PC-3 (cell line): ENCODE data around the gene PNO1. TPM values are rescaled to one million over a fixed set of nuclear protein-coding genes. Genes with fewer than 3 reads are reported as not detected.

ENCODE experiments used
- ATAC-seq: fragments of 200-7000 bp; cut with Tn5 transposase; 2 replicates; pipeline ENCODE4 v1.9.1; 2020; ENCODE audit warnings: mild to moderate bottlenecking, moderate library complexity
- BruUV-seq: library from RNA; stranded (reverse); fragments of 400-500 nt; replicated peaks from 2 replicates; lab custom pipeline; 2021; lab: Mats Ljungman, UMichigan
- CTCF ChIA-PET: fragments of 300-600 bp; sonication (Branson Sonifier 250); formaldehyde crosslinking; loops from one replicate; lab custom pipeline; 2022; ENCODE audit warnings: antibody characterized with exemption; lab: Charles Lee
- POLR2A ChIA-PET: fragments of 300-600 bp; sonication (Branson Sonifier 250); formaldehyde crosslinking; loops from one replicate; lab custom pipeline; 2022; ENCODE audit warnings: antibody characterized with exemption; ENCODE audit not compliant: unreplicated experiment; lab: Charles Lee
- DNase-seq: peaks from one replicate; pipeline ENCODE4 v3.0.0-alpha.2; 2015
- H2AFZ ChIP-seq: fragments of 300-600 bp; sonication (generic); 2 replicates; pipeline ENCODE4 v1.6.0; 2016; ENCODE audit warnings: antibody characterized with exemption, low read length
- H3F3A ChIP-seq: fragments of 300-600 bp; sonication (generic); one replicate; pipeline ENCODE4 v1.6.0; 2017; ENCODE audit warnings: antibody characterized with exemption, low read length, control low read depth, mild to moderate bottlenecking; ENCODE audit not compliant: unreplicated experiment
- H3K27ac ChIP-seq: fragments of 300-600 bp; sonication (generic); 2 replicates; pipeline ENCODE4 v1.5.1; 2016; ENCODE audit warnings: mild to moderate bottlenecking, low read length
- H3K27me3 ChIP-seq: fragments of 300-600 bp; sonication (generic); 2 replicates; pipeline ENCODE4 v1.6.1; 2016; ENCODE audit warnings: low read length, mixed read lengths
- H3K36me3 ChIP-seq: fragments of 300-600 bp; sonication (generic); 2 replicates; pipeline ENCODE4 v1.6.1; 2016; ENCODE audit warnings: low read depth, mixed run types, low read length, mixed read lengths
- H3K4me1 ChIP-seq: fragments of 300-600 bp; sonication (generic); 2 replicates; pipeline ENCODE4 v1.5.1; 2016; ENCODE audit warnings: low read length; ENCODE audit not compliant: insufficient read depth
- H3K4me2 ChIP-seq: fragments of 300-600 bp; sonication (generic); 2 replicates; pipeline ENCODE4 v1.6.0; 2016; ENCODE audit warnings: low read length
- H3K4me3 ChIP-seq: fragments of 300-600 bp; sonication (generic); 2 replicates; pipeline ENCODE4 v1.5.1; 2016; ENCODE audit warnings: mild to moderate bottlenecking, low read length, mixed read lengths
- H3K79me2 ChIP-seq: fragments of 300-600 bp; sonication (generic); 2 replicates; pipeline ENCODE4 v1.6.1; 2017; ENCODE audit warnings: low read length, mixed read lengths
- H3K9ac ChIP-seq: fragments of 300-600 bp; sonication (generic); 2 replicates; pipeline ENCODE4 v1.6.0; 2016; ENCODE audit warnings: mild to moderate bottlenecking, low read length
- H3K9me2 ChIP-seq: fragments of 300-600 bp; sonication (generic); replicated peaks from 2 replicates; pipeline ENCODE4 v1.6.1; 2016; ENCODE audit warnings: mixed run types, low read length, mixed read lengths
- H3K9me3 ChIP-seq: fragments of 300-600 bp; sonication (generic); 2 replicates; pipeline ENCODE4 v1.6.1; 2016; ENCODE audit warnings: low read length, mixed read lengths
- H4K20me1 ChIP-seq: fragments of 300-600 bp; sonication (generic); 2 replicates; pipeline ENCODE4 v1.6.1; 2016; ENCODE audit warnings: low read length, mixed read lengths
- CTCF ChIP-seq: fragments of 300-600 bp; sonication (generic); conservative IDR thresholded peaks from 2 replicates; pipeline ENCODE4 v1.5.1; 2017; ENCODE audit warnings: antibody characterized with exemption, low read depth, mild to moderate bottlenecking, low read length
- EZH2 ChIP-seq: fragments of 300-600 bp; sonication (generic); IDR thresholded peaks from one replicate; pipeline ENCODE4 v1.6.1; 2017; ENCODE audit warnings: antibody characterized with exemption, mild to moderate bottlenecking, low read length; ENCODE audit not compliant: unreplicated experiment
- EZH2phosphoT487 ChIP-seq: fragments of 300-600 bp; sonication (generic); IDR thresholded peaks from 2 replicates; pipeline ENCODE4 v1.6.1; 2018; ENCODE audit warnings: mild to moderate bottlenecking, antibody characterized with exemption, low read length, borderline replicate concordance
- intact Hi-C: fragments of 100-400 bp; cut with micrococcal nuclease; formaldehyde crosslinking; loops from 2 replicates; pipeline ENCODE4 v1.9.0; 2023
- total RNA-seq: library from RNA; depleted of rRNA; stranded (reverse); fragments of >200 nt; gene quantifications from 2 replicates; pipeline ENCODE4 v1.2.3, GENCODE V29; 2014

The PNO1 gene
- total RNA-seq, 1 experiment from 2014 or later = 50.8 TPM

- Histone ChIP-seq H3K9ac (no peak overlapping the region), H3K9me3 (no peaks in the 10 kb centered on the region), H3K36me3 (peaks cover 20% of the 10 kb centered on the region), H3K4me3 (no peak overlapping the region), H2AFZ (no peak overlapping the region), H3F3A (no peaks in the 10 kb centered on the region), H3K4me2 (no peak overlapping the region), H3K27ac (no peak overlapping the region), H3K4me1 (no peaks in the 10 kb centered on the region), H4K20me1 (no peaks in the 10 kb centered on the region), H3K79me2 (no peaks in the 10 kb centered on the region), H3K9me2 (no peaks in the 10 kb centered on the region), H3K27me3 (no peaks in the 10 kb centered on the region)
- no peak for DNase-seq
- ChIA-PET POLR2A (no interaction called here), CTCF (no interaction called here)
- no TSS peak for BruUV-seq
- TF ChIP-seq EZH2 (no peak), CTCF (no peak), EZH2phosphoT487 (no peak)
- intact Hi-C loops = no loop called here
- no peak for ATAC-seq
Observed at GRCh38 chr2:68141875-68142274, 15.8 kb upstream of the PNO1 start.

- no TSS peak for BruUV-seq
- POLR2A ChIA-PET = no interaction called here
- no peak overlapping the region for H2AFZ ChIP-seq
Observed at GRCh38 chr2:68151037-68151436, 6.7 kb upstream of the PNO1 start.

More at GRCh38 chr2:68151037-68151436, 6.7 kb upstream of the PNO1 start:
- ATAC-seq (no peak), DNase-seq (no peak)
- Histone ChIP-seq H3K27ac (no peak overlapping the region), H3K9me3 (no peaks in the 10 kb centered on the region), H3K9ac (no peak overlapping the region), H3K36me3 (no peaks in the 10 kb centered on the region), H3K4me1 (peaks cover under 1% of the 10 kb centered on the region), H3K4me2 (no peak overlapping the region), H4K20me1 (no peaks in the 10 kb centered on the region), H3K4me3 (no peak overlapping the region), H3K9me2 (no peaks in the 10 kb centered on the region), H3K79me2 (peaks cover 32% of the 10 kb centered on the region), H3K27me3 (no peaks in the 10 kb centered on the region), H3F3A (no peaks in the 10 kb centered on the region)
- no peak for TF ChIP-seq EZH2phosphoT487
- no peak for TF ChIP-seq EZH2
- TF ChIP-seq CTCF = no peak
- CTCF ChIA-PET = no interaction called here
- intact Hi-C loops = no loop called here
